Ovary (tissue), 9 donors: ENCODE measurements around the gene RNF223. TPM values are rescaled to one million over a fixed set of nuclear protein-coding genes. Genes with fewer than 3 reads are reported as not detected.
"Not testable (repeated sequence)": the region's sequence is repeated elsewhere in the genome, so short reads cannot be mapped to it uniquely, and the experiment has no call there.

ENCODE experiments used
- DNase-seq, 5 donors: peaks; one replicate each; pipeline ENCODE4 v3.0.0-alpha.2; 2019 to 2020
- H3K27ac ChIP-seq, 2 donors: fragments of 200-600 bp; one replicate each; pipeline versions ENCODE4 v1.5.1 to v1.8.0; 2019 to 2022
- H3K27me3 ChIP-seq: fragments of 200-600 bp; one replicate; pipeline ENCODE4 v1.8.0; 2022
- H3K36me3 ChIP-seq: fragments of 200-600 bp; sonication (generic); one replicate; pipeline ENCODE4 v1.5.1; 2019
- H3K4me1 ChIP-seq: one replicate; pipeline ENCODE4 v1.8.1; 2013; ENCODE audit warnings: mild to moderate bottlenecking, moderate library complexity; ENCODE audit not compliant: insufficient read depth
- H3K4me3 ChIP-seq: fragments of 200-600 bp; sonication (generic); one replicate; pipeline ENCODE4 v1.5.1; 2017
- H3K9me3 ChIP-seq, 2 donors: fragments of 200-600 bp in 1 of 2; sonication (generic) in 1 of 2; one replicate each; pipeline versions ENCODE4 v1.5.1 to v1.8.1; 2013 to 2019; ENCODE audit warnings: mild to moderate bottlenecking in 1 of 2, moderate library complexity in 1 of 2
- CTCF ChIP-seq, 3 donors: fragments of 450-650 bp in 2 of 3; fragments of 200-600 bp in 1 of 3; IDR thresholded peaks; one replicate each; pipeline versions ENCODE4 v1.5.1 to v1.8.0; 2016 to 2022; ENCODE audit warnings: antibody characterized with exemption in 3 of 3, mild to moderate bottlenecking in 1 of 3
- EP300 ChIP-seq: sonication (generic); formaldehyde crosslinking; IDR thresholded peaks from one replicate; pipeline ENCODE4 v1.6.1; 2017; ENCODE audit warnings: antibody characterized with exemption
- POLR2A ChIP-seq: fragments of 450-650 bp; IDR thresholded peaks from one replicate; pipeline ENCODE4 v1.6.1; 2017; ENCODE audit warnings: antibody characterized with exemption, mild to moderate bottlenecking, moderate library complexity
- WGBS, 3 donors: extraction: QIAGEN DNeasy Blood & Tissue Kit in 1 of 3; methylation state at CpG; one replicate each; pipeline versions ENCODE4 v1.1.5 to v1.1.7; 2013 to 2017; 5-methylcytosine and 5-hydroxymethylcytosine counted together
- intact Hi-C, 4 donors: fragments of 100-400 bp; cut with DNase I; formaldehyde crosslinking; loops; one replicate each; pipeline versions ENCODE4 v1.11.0 to v1.15.1; 2022 to 2023
- polyA plus RNA-seq, 2 donors: library from polyadenylated mRNA; stranded (reverse); fragments of 200-250 nt in 1 of 2; fragments of 350-450 nt in 1 of 2; fragmentation: Illumina TruSeq in 1 of 2; extraction: RNeasy Lipid Tissue Mini Kit (QIAGEN cat#74804) in 1 of 2; gene quantifications; one replicate each; pipeline ENCODE4 v1.2.3, GENCODE V29; 2013 to 2014
- total RNA-seq, 7 donors: library from RNA; depleted of rRNA in 2 of 7; stranded (reverse); fragments of >200 nt in 2 of 7; fragmentation: NEBNext Ultra II Directional in 3 of 7; extraction: Animal tissue kit (Norgen Biotek cat#: 25700) in 3 of 7; gene quantifications; one replicate each; pipeline versions ENCODE4 v1.1.0 to v1.2.4, GENCODE V29; 2016 to 2023
- donor health status: DM: no; HTN: no; CAD: no; lungs with moderate emphysema.
- donor health status: DM: no; HTN: no; CAD: no.
- donor health status: Bipolar disorder and iron deficiency.
- donor health status: DM: yes; HTN: yes; CAD: no.
- donor health status: DM: no; HTN: no; CAD: no.
- donor health status: DM: yes; HTN: yes; CAD: no.

The RNF223 gene
- total and polyA plus RNA-seq, 9 donors = 0.36 to 0.92 TPM; not detected in 7

GRCh38 chr1:1067860-1068516 is 6.1 kb downstream of the RNF223 start:
- DNase-seq = no peak
- Histone ChIP-seq H3K9me3 (no peaks in the 10 kb centered on the region), H3K27ac (no peak overlapping the region), H3K27me3 (no peaks in the 10 kb centered on the region), H3K36me3 (no peaks in the 10 kb centered on the region), H3K4me3 (no peak overlapping the region), H3K4me1 (peaks cover 3% of the 10 kb centered on the region)
- intact Hi-C loops = no loop called here
- TF ChIP-seq EP300 (no peak), POLR2A (no peak), CTCF (IDR thresholded peaks at IDR 0.05) (no peak)
- WGBS, 3 donors = 28 to 34% (median 29%) methylated on average over 29 to 32 of the region's 32 CpGs

- Histone ChIP-seq H3K27me3 (no peaks in the 10 kb centered on the region), H3K9me3 (no peaks in the 10 kb centered on the region), H3K4me3 (no peak overlapping the region), H3K36me3 (no peaks in the 10 kb centered on the region), H3K4me1 (peaks cover 3% of the 10 kb centered on the region), H3K27ac (no peak overlapping the region)
- TF ChIP-seq POLR2A = no peak
- no peak for TF ChIP-seq CTCF (IDR thresholded peaks at IDR 0.05)
- no peak for TF ChIP-seq EP300
- no peak for DNase-seq
- intact Hi-C loops = no loop called here
- WGBS, 3 donors = 75 to 90% (median 83%) methylated on average over 54 of the region's 54 CpGs
Measured at GRCh38 chr1:1067284-1067859, 6.7 kb downstream of the RNF223 start.

- Histone ChIP-seq H3K4me3 (no peak overlapping the region), H3K36me3 (no peaks in the 10 kb centered on the region), H3K27me3 (no peaks in the 10 kb centered on the region), H3K9me3 (no peaks in the 10 kb centered on the region), H3K27ac (no peak overlapping the region), H3K4me1 (peaks cover 3% of the 10 kb centered on the region)
- TF ChIP-seq CTCF (IDR thresholded peaks at IDR 0.05) (no peak), POLR2A (no peak), EP300 (no peak)
- 60 to 63% (median 63%) methylated on average over 26 to 27 of the region's 27 CpGs for WGBS, 3 donors
- intact Hi-C loops = no loop called here
- DNase-seq = no peak
Measured at GRCh38 chr1:1066403-1067283, 7.5 kb downstream of the RNF223 start.

GRCh38 chr1:1065940-1066304 is 8.2 kb downstream of the RNF223 start:
- H3K9me3 ChIP-seq, intact Hi-C loops, H3K36me3 ChIP-seq, H3K4me1 ChIP-seq, H3K27ac ChIP-seq, H3K27me3 ChIP-seq, DNase-seq, H3K4me3 ChIP-seq: not testable (repeated sequence)
- 39 to 42% (median 41%) methylated on average over 11 of the region's 11 CpGs for WGBS, 3 donors
